Coronary artery (tissue), 2 donors: Measurements from ENCODE around the gene TRANK1.

Experiments used
- DNase-seq: peaks from one replicate; pipeline ENCODE4 v3.0.0-alpha.2; 2017; ENCODE audit warnings: low spot score
- H3K27ac ChIP-seq, 2 donors: fragments of 200-600 bp; sonication (generic); one replicate each; pipeline ENCODE4 v1.5.1; 2016 to 2019
- H3K4me3 ChIP-seq: fragments of 200-600 bp; sonication (generic); 2 replicates; pipeline ENCODE4 v1.5.1; 2016; ENCODE audit warnings: mild to moderate bottlenecking, moderate library complexity
- TF ChIP-seq, protein P1 (sequence below): fragments of 200-600 bp; sonication (generic); IDR thresholded peaks from one replicate; pipeline ENCODE4 v1.5.1; 2019; ENCODE audit warnings: antibody characterized with exemption

Gene TRANK1

DNA sequence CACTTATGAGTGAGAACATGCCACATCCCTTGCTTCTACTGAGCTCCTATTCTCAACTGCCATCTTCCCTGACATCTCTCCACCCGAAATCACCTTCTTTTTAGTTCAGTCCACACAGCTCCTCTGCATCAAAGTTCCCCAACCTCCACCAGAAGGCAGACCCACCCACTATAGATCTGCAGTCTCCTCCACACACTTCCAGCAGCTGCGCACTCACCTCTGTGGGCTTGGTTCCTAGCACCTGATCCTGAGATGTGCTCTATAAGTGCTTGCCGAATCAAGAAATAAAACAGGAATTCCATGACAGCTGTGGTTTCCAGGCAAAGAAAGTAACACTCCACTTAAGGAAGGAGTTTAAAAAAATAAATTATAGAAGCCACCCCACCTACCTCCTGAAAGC lies 85.4 kb downstream of the TRANK1 start:
- TF ChIP-seq, protein P1, sequence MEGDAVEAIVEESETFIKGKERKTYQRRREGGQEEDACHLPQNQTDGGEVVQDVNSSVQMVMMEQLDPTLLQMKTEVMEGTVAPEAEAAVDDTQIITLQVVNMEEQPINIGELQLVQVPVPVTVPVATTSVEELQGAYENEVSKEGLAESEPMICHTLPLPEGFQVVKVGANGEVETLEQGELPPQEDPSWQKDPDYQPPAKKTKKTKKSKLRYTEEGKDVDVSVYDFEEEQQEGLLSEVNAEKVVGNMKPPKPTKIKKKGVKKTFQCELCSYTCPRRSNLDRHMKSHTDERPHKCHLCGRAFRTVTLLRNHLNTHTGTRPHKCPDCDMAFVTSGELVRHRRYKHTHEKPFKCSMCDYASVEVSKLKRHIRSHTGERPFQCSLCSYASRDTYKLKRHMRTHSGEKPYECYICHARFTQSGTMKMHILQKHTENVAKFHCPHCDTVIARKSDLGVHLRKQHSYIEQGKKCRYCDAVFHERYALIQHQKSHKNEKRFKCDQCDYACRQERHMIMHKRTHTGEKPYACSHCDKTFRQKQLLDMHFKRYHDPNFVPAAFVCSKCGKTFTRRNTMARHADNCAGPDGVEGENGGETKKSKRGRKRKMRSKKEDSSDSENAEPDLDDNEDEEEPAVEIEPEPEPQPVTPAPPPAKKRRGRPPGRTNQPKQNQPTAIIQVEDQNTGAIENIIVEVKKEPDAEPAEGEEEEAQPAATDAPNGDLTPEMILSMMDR, result no peak
- no peak overlapping the region for H3K4me3 ChIP-seq
- H3K27ac ChIP-seq, result no peak overlapping the region
- no peak for DNase-seq

DNA sequence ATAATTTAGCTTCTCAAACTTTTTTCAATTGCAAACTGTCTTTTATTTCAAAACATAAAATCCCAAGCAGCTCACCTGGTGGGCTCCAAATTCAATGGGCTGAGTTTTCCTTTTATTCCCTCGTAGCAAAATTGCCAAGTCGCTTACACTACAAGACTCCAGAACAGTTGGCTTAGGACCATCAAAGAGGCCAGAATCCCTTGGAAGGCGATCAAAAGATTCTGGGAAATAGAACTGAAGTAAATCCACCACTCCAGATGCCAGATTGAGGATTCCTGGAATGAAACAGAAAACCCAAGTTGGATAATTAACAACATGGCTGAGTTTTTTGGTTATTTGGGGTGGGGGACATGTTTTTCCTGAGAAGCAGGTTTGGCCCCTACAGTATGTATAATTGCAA lies 92.8 kb downstream of the TRANK1 start:
- no peak for DNase-seq
- Histone ChIP-seq H3K4me3 (no peak overlapping the region), H3K27ac (no peak overlapping the region)
- TF ChIP-seq, protein P1, result no peak

DNA sequence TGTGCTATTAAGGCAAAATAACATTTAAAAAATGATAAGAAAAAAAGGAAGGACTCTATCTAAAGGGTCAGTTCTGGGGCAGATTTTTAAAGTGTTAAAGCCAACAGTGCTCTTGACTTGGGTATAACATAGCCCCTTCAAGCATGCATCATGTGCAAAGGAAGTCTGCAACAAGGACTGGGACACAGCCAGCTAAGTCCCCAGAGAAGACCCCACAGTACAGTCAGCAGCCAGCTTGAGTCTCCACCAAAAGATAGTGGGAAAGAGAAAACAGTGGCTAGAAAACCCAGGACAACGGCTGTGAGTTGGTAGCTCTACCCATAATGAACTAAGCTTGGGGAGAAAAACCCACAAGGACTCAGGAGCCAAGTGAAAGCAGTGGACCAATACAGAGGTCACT lies 94.1 kb downstream of the TRANK1 start:
- DNase-seq, result no peak
- Histone ChIP-seq H3K4me3 (no peak overlapping the region), H3K27ac (no peak overlapping the region)
- TF ChIP-seq, protein P1, result no peak

DNA sequence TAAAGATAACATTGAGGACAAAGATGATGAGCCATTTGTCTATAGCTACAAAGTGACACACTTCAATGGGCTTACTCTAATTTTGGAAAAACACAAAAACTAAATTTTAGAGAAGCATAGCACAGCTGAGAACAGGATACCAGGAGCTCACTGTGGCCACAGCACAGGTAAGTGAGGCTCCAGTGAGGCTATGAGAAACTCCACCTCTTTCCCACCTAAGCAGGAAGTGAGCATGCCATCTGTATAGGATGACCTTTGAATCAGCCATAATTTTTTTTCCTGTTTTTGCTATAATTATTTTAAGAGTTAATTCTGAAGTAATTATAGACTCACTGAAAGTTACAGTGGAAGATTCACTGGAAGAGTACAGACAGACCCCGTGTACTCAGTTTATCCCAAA lies 98.4 kb downstream of the TRANK1 start:
- TF ChIP-seq, protein P1, result no peak
- DNase-seq, result no peak
- Histone ChIP-seq H3K4me3 (no peak overlapping the region), H3K27ac (no peak overlapping the region)

DNA sequence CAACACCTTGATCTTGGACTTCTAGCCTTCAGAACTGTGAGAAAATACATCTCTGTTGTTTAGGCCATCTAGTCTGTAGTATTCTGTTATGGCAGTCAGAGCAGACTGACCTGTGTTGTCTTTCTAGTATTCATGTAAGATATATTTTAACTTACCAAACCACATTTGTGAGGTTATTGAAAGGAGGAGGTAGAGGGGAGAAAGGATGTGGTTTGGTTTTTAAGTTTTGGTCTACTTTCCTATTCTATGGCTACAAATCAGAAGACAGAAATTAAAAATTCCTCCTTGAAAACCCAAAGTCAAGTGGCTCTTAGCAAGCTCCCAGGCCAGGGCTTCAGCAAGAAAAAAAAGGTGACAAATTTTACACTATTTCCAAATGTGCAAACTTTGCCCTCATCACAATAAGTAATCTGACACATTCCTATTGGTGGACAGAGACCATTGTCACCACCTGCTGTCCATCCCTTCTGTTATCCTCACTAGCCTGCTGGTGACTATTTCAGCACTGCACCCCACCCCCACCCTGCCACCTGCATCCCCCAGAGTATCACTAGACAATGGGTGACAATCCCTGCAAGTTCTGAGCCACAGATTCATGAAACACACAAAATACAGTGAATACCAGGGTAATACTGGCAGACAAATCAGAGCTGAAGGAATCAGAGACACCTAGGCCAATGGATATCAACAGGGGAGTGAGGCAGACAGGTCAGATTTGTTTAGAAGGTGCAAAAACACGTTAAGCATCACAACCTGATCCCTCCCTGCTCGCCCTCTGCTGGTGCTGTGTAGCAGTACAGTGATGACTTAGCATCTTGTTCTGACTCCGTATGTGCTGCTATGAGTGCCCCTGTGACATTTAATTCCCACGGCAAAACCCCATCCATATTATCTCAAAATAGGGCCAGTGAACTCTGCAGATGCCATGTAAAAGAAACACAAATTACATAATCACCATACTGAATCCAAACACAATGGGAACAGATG lies 101.5 kb downstream of the TRANK1 start:
- H3K27ac ChIP-seq, result no peak overlapping the region
- no peak overlapping the region for H3K4me3 ChIP-seq
- TF ChIP-seq, protein P1, result no peak
- no peak for DNase-seq

DNA sequence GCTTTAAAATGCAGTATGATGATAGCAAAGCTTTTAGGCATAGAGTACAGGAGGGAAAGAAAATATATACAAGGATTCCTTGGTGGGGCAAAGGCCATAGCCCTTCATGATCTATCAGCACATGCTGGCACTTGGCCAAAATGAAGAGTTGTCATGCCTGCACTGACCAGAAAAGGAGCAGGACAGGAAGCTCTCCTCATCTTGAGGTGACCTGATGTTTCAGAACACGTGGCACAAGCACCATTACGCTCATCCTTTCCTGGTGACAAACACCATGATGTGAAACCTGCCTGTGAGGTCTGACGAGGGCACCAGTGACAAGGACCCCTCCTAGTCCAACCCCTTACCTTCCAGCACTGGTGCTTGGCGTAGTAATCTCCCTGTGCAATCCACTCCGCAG lies 102.6 kb downstream of the TRANK1 start:
- no peak for DNase-seq
- no peak overlapping the region for H3K27ac ChIP-seq
- no peak overlapping the region for H3K4me3 ChIP-seq
- TF ChIP-seq, protein P1, result no peak

DNA sequence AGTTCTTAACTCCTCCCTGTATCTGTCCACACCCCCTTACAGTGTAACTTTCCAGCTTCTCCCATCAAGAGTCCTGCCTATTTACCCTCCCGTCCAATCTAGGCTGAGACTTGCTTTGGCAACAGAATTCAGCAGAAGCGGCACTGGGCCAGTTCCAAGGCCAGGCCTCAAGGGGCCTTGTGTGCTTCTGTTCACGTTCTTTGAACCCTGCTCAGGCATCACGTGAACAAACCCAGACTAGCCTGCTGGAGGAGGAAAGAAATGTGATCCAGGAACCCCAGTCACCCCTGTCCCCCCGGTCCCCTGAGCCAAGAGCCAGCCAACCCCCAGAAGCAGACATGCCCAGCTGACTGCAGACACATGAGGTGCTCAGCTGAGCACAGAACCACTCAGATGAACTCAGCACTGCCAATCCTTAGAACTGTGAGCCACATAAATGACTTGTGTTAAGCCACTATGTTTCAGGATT lies 104.4 kb downstream of the TRANK1 start:
- no peak for DNase-seq
- TF ChIP-seq, protein P1, result no peak
- no peak overlapping the region for H3K4me3 ChIP-seq
- no peak overlapping the region for H3K27ac ChIP-seq
